Measurements from ENCODE around the gene GNRHR.

GRCh38 chr4:67699603-67700002 is 54.6 kb downstream of the GNRHR start:
- no peak for TF ChIP-seq ZNF384 (IDR thresholded peaks at IDR 0.05)
- TF ChIP-seq BHLHE40 (IDR thresholded peaks at IDR 0.05; ENCODE audit: borderline replicate concordance): no peak
- no peak for TF ChIP-seq FOXM1 (IDR thresholded peaks at IDR 0.05; ENCODE audit: borderline replicate concordance)
- TF ChIP-seq NFRKB (IDR thresholded peaks at IDR 0.05): no peak
- no peak for TF ChIP-seq TARDBP (IDR thresholded peaks at IDR 0.05)
- TF ChIP-seq SP1 (IDR thresholded peaks at IDR 0.05): no peak
- no peak for TF ChIP-seq ARNT (IDR thresholded peaks at IDR 0.05)
- TF ChIP-seq L3MBTL2 (conservative IDR thresholded peaks at IDR 0.05): no peak
- TF ChIP-seq FOXA1 (IDR thresholded peaks at IDR 0.05): no peak
- TF ChIP-seq PKNOX1 (IDR thresholded peaks at IDR 0.05): no peak
- TF ChIP-seq LEF1 (IDR thresholded peaks at IDR 0.05; ENCODE audit: borderline replicate concordance): no peak
- no peak for TF ChIP-seq CTBP1 (IDR thresholded peaks at IDR 0.05; ENCODE audit: borderline replicate concordance)
- TF ChIP-seq ELF4 (IDR thresholded peaks at IDR 0.05): no peak
- no peak for TF ChIP-seq HDGF (IDR thresholded peaks at IDR 0.05; ENCODE audit: borderline replicate concordance)
